ENCODE measurements around the gene EVL. TPM values are rescaled to one million over a fixed set of nuclear protein-coding genes. Genes with fewer than 3 reads are reported as not detected.
A peak's percentile ranks its signal among the peaks of the same experiment; 100 is the strongest.

Gene EVL
- total and polyA plus RNA-seq, 5 donors: 46.6 to 74.8 (median 71.5) TPM

DNA sequence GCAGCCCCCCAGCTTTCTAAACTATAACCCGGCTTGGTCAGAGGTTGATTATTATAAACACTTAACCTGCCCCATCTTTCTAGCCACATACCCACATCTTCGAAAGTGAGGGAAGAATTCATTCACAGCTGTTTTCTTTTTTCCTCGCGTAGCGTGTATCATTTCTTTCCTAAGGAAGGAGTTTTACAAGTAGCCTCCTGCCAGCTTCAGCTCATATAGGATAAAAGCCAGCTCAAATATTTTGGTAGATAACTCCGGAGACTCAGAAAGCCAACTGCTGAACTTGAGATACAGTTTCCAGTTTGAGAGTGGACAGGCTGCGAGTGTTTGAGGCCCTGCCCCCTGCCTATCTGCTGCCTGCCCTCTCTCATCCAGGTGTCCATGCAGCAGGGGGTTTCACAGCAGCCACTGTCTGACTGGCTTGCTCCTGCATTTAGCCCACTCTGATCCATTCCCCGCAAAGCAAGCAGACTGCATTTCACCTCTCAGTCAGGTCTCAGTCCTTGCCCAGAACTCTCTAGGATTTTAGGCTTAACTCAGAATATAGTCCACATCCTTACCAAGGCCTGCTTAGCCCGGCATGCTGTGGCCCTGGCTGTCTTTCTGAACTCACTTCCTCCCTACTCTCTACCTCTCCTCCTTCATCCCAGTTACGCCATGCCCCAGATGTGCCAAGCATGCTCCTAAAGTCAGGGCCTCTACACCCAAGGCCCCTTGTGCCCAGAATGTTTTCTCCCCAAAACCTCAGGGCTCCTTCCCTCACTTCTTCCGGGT, 46.9 kb downstream of the EVL start:
- ATAC-seq (no peak), DNase-seq (no peak)
- no peaks in the 10 kb centered on the region for H3K9me3 ChIP-seq (ENCODE audit: control insufficient read depth, low read length)
- peaks cover 2% of the 10 kb centered on the region for H3K4me1 ChIP-seq (ENCODE audit: control insufficient read depth, insufficient read depth, low read length)
- H3K27me3 ChIP-seq (ENCODE audit: control insufficient read depth, insufficient read depth): no peaks in the 10 kb centered on the region
- WGBS: 57% methylated on average over 11 of the region's 11 CpGs
- no peak overlapping the region for H3K4me3 ChIP-seq (ENCODE audit: low read length)
- H3K27ac ChIP-seq (ENCODE audit: low read length): no peak overlapping the region
- intact Hi-C loops (cut with DNase I): no loop called here

DNA sequence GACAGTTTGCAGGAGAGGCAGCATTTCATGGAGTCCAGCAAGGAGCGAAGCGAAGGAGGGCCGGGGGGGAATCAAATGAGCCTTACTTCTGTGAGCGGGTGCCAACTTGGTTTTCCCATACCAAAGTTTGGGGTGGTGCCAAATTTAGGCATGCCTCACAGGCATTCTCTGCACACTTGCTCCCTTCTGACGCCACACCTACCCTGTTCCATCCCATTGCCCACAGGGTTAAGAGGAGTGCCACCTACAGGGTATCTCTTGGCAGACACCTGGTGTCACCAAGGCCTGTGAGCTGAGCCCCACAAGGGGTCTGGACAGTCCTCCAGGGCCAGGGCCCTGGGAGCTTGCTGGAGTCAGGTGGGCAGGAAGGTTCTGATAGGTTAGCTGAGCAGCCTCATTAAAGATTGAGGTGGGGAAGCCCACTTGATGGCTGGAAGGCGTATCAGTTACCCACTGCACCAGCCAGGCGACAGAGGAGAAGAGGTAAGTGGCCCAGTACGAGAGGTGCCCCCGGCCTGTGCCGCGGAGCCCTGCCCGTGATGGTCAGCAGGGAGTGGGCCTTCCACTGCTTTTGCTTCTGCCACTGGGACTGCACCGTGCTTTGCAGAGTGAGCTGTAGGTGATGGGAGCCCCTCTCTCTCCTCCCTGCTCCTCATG, 49.0 kb downstream of the EVL start:
- 96% methylated on average over 13 of the region's 13 CpGs for WGBS
- Histone ChIP-seq H3K27me3 (ENCODE audit: control insufficient read depth, insufficient read depth) (no peaks in the 10 kb centered on the region), H3K4me3 (ENCODE audit: low read length) (no peak overlapping the region), H3K27ac (ENCODE audit: low read length) (no peak overlapping the region), H3K9me3 (ENCODE audit: control insufficient read depth, low read length) (no peaks in the 10 kb centered on the region), H3K4me1 (ENCODE audit: control insufficient read depth, insufficient read depth, low read length) (peaks cover 2% of the 10 kb centered on the region)
- no peak for ATAC-seq
- intact Hi-C loops (cut with DNase I): no loop called here
- DNase-seq: no peak

DNA sequence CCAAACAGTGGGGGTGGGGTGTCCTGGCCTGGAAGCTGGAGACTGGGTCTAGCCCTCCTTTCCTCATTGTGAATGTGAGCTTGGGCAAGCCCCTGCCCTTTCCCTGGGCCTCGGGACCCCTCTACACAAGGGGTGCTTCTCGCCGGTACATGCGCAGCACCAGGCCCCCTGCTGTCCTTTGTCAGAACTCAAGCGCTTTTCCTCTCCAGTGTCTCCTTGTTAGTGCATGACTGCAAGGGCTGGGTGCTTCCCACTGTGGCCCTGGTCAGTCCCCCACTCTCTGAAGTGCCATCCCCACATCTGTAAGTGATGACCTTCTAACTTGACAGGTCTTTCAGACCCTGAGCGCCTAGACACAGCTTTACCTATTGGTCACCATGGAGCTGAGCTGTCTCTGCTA, 50.0 kb downstream of the EVL start:
- H3K9me3 ChIP-seq (ENCODE audit: control insufficient read depth, low read length): no peaks in the 10 kb centered on the region
- H3K27me3 ChIP-seq (ENCODE audit: control insufficient read depth, insufficient read depth): no peaks in the 10 kb centered on the region
- peaks cover 2% of the 10 kb centered on the region for H3K4me1 ChIP-seq (ENCODE audit: control insufficient read depth, insufficient read depth, low read length)
- no peak for ATAC-seq
- no peak overlapping the region for H3K4me3 ChIP-seq (ENCODE audit: low read length)
- no peak for DNase-seq
- intact Hi-C loops (cut with DNase I): no loop called here
- 95% methylated on average over 6 of the region's 6 CpGs for WGBS
- no peak overlapping the region for H3K27ac ChIP-seq (ENCODE audit: low read length)

DNA sequence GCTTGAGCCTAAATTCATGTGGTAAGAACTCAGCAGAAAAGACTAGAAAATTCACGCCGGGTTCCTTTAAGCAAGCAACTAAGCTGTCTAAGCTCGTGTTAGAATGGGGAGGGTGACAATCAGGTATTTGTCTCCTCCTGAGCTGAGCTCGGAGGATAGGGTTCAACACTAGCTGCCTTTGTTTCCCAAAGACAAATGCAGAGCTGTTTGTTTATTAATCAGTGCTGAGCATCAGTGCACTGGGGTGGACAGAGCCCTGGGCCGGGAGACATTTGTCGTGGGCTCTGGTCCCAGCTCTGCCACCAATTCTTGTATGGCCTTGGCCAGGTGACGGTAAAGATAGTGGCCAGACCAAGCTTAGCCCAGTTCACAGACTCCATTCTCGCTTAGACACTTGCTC, 50.5 kb downstream of the EVL start:
- Histone ChIP-seq H3K9me3 (ENCODE audit: control insufficient read depth, low read length) (no peaks in the 10 kb centered on the region), H3K27ac (ENCODE audit: low read length) (no peak overlapping the region), H3K4me1 (ENCODE audit: control insufficient read depth, insufficient read depth, low read length) (peaks cover 2% of the 10 kb centered on the region), H3K27me3 (ENCODE audit: control insufficient read depth, insufficient read depth) (no peaks in the 10 kb centered on the region), H3K4me3 (ENCODE audit: low read length) (no peak overlapping the region)
- DNase-seq (no peak), ATAC-seq (no peak)
- intact Hi-C loops (cut with DNase I): no loop called here
- WGBS: 92% methylated on average over 8 of the region's 8 CpGs

DNA sequence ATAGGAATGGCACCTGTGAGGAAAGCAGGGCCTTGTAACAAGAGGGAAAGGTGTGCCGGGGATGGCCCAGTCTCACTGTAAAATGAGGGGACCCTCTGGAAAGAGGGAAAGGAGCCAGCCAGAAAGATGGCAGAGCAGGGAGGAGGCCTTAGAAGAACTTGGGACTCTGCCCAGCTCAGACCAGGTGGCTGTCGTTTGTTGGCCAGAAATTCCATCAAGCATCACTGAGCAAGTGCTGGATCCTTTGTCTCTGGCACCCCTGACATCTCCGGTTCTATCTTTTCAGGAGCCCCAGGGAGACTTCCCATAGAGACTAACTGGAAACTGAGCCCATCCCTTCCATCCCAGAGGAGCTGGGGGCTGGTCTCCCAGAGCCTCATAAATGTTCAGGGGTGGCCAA, 50.9 kb downstream of the EVL start:
- Histone ChIP-seq H3K27me3 (ENCODE audit: control insufficient read depth, insufficient read depth) (no peaks in the 10 kb centered on the region), H3K4me1 (ENCODE audit: control insufficient read depth, insufficient read depth, low read length) (peaks cover 2% of the 10 kb centered on the region), H3K27ac (ENCODE audit: low read length) (no peak overlapping the region), H3K9me3 (ENCODE audit: control insufficient read depth, low read length) (no peaks in the 10 kb centered on the region), H3K4me3 (ENCODE audit: low read length) (no peak overlapping the region)
- intact Hi-C loops (cut with DNase I): no loop called here
- WGBS: 73% methylated on average over 3 of the region's 3 CpGs
- DNase-seq (no peak), ATAC-seq (no peak)

DNA sequence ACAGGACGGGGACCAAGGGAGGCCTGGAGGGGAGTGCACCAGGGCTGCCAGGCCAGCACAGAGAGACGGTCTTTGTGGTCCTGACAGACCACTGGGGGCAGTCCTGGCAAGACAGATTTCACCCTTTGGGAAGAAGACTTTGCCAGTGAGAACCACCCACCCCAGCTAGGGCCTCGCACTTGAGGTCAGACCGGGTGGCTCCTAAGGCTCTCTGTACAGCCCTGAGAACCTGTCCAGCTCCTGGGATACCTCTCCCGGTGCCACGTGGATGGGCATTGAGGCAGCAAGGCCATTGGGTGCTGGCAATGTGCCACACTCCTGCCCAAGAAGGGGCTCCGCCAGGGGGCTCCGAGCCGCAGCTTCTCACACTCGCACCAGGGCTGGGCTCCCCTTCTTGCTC, 51.8 kb downstream of the EVL start:
- DNase-seq (peak in 1 of 3 donors; percentile 36), ATAC-seq (no peak)
- intact Hi-C loops (cut with DNase I): no loop called here
- Histone ChIP-seq H3K9me3 (ENCODE audit: control insufficient read depth, low read length) (no peaks in the 10 kb centered on the region), H3K27me3 (ENCODE audit: control insufficient read depth, insufficient read depth) (no peaks in the 10 kb centered on the region), H3K4me3 (ENCODE audit: low read length) (no peak overlapping the region), H3K4me1 (ENCODE audit: control insufficient read depth, insufficient read depth, low read length) (peaks cover 2% of the 10 kb centered on the region), H3K27ac (ENCODE audit: low read length) (no peak overlapping the region)
- 91% methylated on average over 10 of the region's 10 CpGs for WGBS

DNA sequence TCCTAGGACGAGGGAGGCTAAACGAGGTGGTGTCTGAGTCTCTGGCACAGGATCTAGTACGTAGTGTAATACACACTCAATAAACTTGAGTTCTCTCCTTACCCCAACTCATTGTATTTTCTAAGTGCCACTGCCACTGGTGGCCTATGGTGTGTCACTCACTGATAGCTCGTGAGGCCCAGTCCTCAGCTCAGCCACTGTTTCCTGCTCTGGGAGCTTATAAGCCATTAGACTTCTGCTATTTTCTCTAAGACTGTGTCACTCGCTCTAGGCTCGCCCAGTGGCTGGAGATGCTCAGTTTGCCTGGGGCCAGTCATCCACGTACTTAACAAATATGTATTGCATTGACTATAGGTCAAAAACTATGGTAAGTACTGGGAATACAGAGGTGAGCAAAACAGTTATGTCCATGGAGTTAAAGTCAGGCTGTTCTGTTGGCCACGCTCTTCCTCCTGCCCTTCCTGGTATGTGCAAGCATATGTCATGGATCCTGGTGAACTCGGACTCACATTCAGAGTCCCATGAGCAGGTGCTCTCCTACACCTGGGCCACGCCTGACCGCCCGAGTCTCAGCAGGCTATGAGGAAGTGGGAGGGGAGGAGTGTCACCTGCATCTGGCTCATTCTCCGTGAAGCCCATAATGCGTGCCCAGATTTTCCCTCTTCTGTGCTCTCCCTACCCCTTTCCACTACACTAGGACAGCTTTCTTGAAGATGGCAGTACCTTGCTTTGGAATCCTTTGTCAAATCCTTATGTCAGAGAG, 52.6 kb downstream of the EVL start:
- Histone ChIP-seq H3K9me3 (ENCODE audit: control insufficient read depth, low read length) (no peaks in the 10 kb centered on the region), H3K27me3 (ENCODE audit: control insufficient read depth, insufficient read depth) (no peaks in the 10 kb centered on the region), H3K27ac (ENCODE audit: low read length) (no peak overlapping the region), H3K4me3 (ENCODE audit: low read length) (no peak overlapping the region), H3K4me1 (ENCODE audit: control insufficient read depth, insufficient read depth, low read length) (no peaks in the 10 kb centered on the region)
- DNase-seq (peak in 2 of 3 donors; percentile 7 to 34), ATAC-seq (no peak)
- intact Hi-C loops (cut with DNase I): no loop called here
- WGBS: 95% methylated on average over 14 of the region's 14 CpGs

DNA sequence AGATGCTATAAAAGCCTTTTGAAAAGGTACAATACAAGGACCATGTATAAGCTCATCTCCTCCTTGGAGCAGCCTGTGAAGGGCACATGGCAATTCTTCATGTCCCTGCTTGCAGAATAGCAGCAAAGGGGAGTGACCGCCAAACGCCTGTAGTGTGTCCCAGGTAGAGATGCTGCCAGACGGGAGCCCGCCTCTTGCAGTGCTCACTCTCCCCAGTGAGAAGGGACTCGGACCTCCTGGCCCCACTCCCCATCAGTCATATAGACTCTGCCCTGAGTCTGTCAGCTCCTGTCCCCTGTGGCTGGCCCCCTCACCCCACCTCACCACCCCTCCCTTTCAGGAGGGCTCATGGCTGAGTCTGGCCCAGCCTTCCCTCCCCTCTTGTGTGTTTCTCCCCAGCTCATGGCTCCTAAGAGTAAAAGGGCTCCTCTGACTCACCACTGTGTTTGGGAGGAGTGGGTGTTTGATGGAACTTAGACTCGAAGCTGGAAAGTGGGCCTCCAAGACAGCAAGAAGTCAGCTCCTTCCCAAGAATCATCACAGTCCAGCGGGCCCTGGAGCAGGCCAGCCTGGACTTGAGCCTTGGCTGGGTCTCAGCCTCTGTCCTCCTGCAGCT, 53.3 kb downstream of the EVL start:
- H3K4me1 ChIP-seq (ENCODE audit: control insufficient read depth, insufficient read depth, low read length): no peaks in the 10 kb centered on the region
- WGBS: 86% methylated on average over 7 of the region's 7 CpGs
- no peaks in the 10 kb centered on the region for H3K27me3 ChIP-seq (ENCODE audit: control insufficient read depth, insufficient read depth)
- H3K27ac ChIP-seq (ENCODE audit: low read length): no peak overlapping the region
- no peaks in the 10 kb centered on the region for H3K9me3 ChIP-seq (ENCODE audit: control insufficient read depth, low read length)
- ATAC-seq: no peak
- DNase-seq: peak in 2 of 3 donors; percentile 7 to 50
- intact Hi-C loops (cut with DNase I): no loop called here
- H3K4me3 ChIP-seq (ENCODE audit: low read length): no peak overlapping the region

DNA sequence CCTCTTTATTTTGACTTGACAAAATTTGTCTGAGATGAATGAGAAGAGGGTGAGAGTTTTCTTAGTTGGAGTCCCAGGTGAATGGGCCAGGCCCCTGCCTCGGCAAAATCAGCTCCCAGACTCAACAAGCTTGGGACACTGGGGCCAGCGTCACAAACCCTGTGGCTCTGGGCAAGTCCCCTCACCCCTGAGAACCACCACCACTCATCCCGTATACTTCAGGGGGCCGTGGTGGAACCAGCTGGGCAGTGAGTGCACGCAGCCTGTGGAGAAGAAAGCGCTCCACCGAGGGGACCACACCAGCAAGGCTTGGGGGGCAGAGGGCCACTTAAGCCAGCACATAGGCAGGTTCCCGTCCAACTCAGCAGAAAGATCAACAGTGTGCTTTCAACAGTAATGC, 54.0 kb downstream of the EVL start:
- H3K4me3 ChIP-seq (ENCODE audit: low read length): no peak overlapping the region
- H3K9me3 ChIP-seq (ENCODE audit: control insufficient read depth, low read length): no peaks in the 10 kb centered on the region
- DNase-seq: peak in 1 of 3 donors; percentile 28
- intact Hi-C loops (cut with DNase I): no loop called here
- H3K4me1 ChIP-seq (ENCODE audit: control insufficient read depth, insufficient read depth, low read length): no peaks in the 10 kb centered on the region
- 95% methylated on average over 8 of the region's 8 CpGs for WGBS
- H3K27me3 ChIP-seq (ENCODE audit: control insufficient read depth, insufficient read depth): no peaks in the 10 kb centered on the region
- ATAC-seq: no peak
- no peak overlapping the region for H3K27ac ChIP-seq (ENCODE audit: low read length)

DNA sequence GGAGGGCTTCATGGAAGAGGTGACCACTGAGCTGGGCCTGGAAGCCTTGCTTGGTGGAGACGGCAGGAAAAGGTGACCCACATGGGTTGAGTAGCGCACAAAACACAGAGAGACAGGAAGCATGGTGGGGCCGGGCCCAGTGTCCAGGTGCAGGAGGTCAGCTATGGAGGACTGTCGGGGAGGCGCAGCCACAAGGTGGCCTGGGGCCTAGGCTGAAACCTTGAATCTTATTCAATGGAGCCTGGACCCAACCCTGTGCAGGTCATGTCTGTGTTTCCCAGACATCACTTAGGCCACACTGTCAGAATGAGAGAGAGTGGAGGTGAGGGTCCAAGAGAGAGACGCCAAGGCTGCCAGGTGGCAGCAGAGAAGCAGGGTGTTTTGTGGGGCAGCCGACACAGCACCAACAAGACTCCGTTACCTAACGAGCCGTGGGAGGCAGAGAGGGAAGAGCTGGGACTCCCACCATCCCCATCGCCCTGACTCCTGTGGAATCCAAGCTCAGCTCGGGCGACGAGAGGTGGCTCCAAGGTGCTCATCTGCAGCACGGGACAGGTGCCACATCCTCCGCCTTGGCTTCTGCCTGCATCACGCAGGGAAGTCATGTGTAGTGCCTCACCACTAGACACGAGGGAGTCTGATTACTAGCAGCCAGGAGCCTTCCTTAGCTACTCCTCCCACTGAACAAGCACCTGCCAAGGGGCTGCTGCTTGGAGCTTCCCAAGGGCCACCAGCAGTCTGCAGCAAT, 55.5 kb downstream of the EVL start:
- Histone ChIP-seq H3K27me3 (ENCODE audit: control insufficient read depth, insufficient read depth) (no peaks in the 10 kb centered on the region), H3K27ac (ENCODE audit: low read length) (no peak overlapping the region), H3K9me3 (ENCODE audit: control insufficient read depth, low read length) (no peaks in the 10 kb centered on the region), H3K4me1 (ENCODE audit: control insufficient read depth, insufficient read depth, low read length) (no peaks in the 10 kb centered on the region), H3K4me3 (ENCODE audit: low read length) (no peak overlapping the region)
- ATAC-seq (no peak), DNase-seq (no peak)
- intact Hi-C loops (cut with DNase I): no loop called here
- WGBS: 95% methylated on average over 18 of the region's 18 CpGs

Data from right cardiac atrium (tissue), 5 donors.